Astrocyte of the cerebellum (primary cell): Measurements from ENCODE around the gene CGNL1.

Experiments
- DNase-seq: peaks from one replicate; pipeline ENCODE4 v3.0.0-alpha.2; 2011; ENCODE audit warnings: low read depth
- H3K4me3 ChIP-seq: 2 replicates; pipeline ENCODE4 v1.5.1; 2011; ENCODE audit warnings: mild to moderate bottlenecking, low read depth, low read length, moderate library complexity
- CTCF ChIP-seq: IDR thresholded peaks from 2 replicates; pipeline ENCODE4 v1.5.1; 2012; ENCODE audit warnings: low read length, low read depth, moderate library complexity, mild to moderate bottlenecking; ENCODE audit errors: missing control alignments
- in situ Hi-C: cut with HindIII; loops from 2 replicates; pipeline ENCODE4 v1.10.0; 2017; ENCODE audit warnings: low sequenced_read_pairs

CGNL1 gene

GRCh38 chr15:57421551-57421950 is 45.2 kb downstream of the CGNL1 start:
- in situ Hi-C loops = no loop called here
- DNase-seq = no peak
- no peak for TF ChIP-seq CTCF
- H3K4me3 ChIP-seq = no peak overlapping the region

GRCh38 chr15:57422113-57422754 is 45.9 kb downstream of the CGNL1 start:
- TF ChIP-seq CTCF = no peak
- no peak for DNase-seq
- in situ Hi-C loops = no loop called here
- no peak overlapping the region for H3K4me3 ChIP-seq

DNA sequence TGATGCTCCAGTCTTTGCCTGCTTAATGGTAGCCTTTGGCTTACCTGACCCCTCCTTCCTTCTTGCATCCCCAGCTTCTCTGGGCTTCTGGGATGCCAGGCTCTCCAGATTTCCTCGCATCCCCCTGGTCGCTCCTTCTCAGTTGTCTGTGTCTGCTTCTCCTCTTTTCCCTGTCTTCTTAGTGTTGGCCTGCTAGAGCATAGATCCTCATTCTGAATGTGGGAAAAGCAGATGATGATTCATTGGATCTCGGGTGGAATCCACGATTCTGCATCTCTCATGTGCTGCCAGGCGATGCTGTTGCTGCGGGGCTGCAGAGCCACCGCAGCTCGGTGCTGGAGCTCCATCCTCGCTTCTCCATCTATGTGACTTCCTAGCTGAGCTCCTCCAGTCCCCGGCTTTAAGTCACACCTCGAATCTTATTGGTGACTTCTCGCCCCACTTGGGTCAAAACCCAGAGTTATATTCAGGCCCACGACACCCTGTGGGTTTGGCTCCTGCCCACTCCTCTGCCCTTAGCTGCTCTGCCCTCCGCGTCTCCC is 47.4 kb downstream of the CGNL1 start:
- in situ Hi-C loops = no loop called here
- no peak overlapping the region for H3K4me3 ChIP-seq
- DNase-seq = no peak
- no peak for TF ChIP-seq CTCF

- DNase-seq = no peak
Measured at GRCh38 chr15:57424628-57425405, 48.5 kb downstream of the CGNL1 start.

GRCh38 chr15:57425842-57426241 is 49.5 kb downstream of the CGNL1 start:
- H3K4me3 ChIP-seq = no peak overlapping the region
- in situ Hi-C loops = no loop called here
- TF ChIP-seq CTCF = no peak
- no peak for DNase-seq

More at GRCh38 chr15:57424628-57425405, 48.5 kb downstream of the CGNL1 start:
- no peak overlapping the region for H3K4me3 ChIP-seq
- TF ChIP-seq CTCF = no peak
- in situ Hi-C loops = no loop called here

- TF ChIP-seq CTCF = no peak
- in situ Hi-C loops = no loop called here
- no peak overlapping the region for H3K4me3 ChIP-seq
- DNase-seq = no peak
Measured at GRCh38 chr15:57427367-57427821, 51.1 kb downstream of the CGNL1 start.
